IMR-90 (cell line): Measurements from ENCODE around the gene LPXN. TPM values are rescaled to one million over a fixed set of nuclear protein-coding genes. Genes with fewer than 3 reads are reported as not detected.

ENCODE experiments used
- ATAC-seq: fragments of 200-7000 bp; cut with Tn5 transposase; 2 replicates; pipeline ENCODE4 v1.9.1; 2020; ENCODE audit warnings: low read depth, mild to moderate bottlenecking, moderate library complexity
- BruUV-seq: library from RNA; stranded (reverse); fragments of 400-500 nt; replicated peaks from 2 replicates; lab custom pipeline; 2021; lab: Mats Ljungman, UMichigan
- CTCF ChIA-PET: fragments of 300-600 bp; formaldehyde crosslinking; extraction: SDS; loops from one replicate; lab custom pipeline; 2021; ENCODE audit warnings: antibody characterized with exemption; lab: Yijun Ruan, JAX
- POLR2A ChIA-PET: fragments of 300-600 bp; sonication (Branson Sonifier 250); formaldehyde crosslinking; loops from one replicate; lab custom pipeline; 2022; ENCODE audit warnings: antibody characterized with exemption; ENCODE audit not compliant: unreplicated experiment; lab: Charles Lee
- DNase-seq: peaks from one replicate; pipeline ENCODE4 v3.0.0; 2013
- H2AFZ ChIP-seq: replicated peaks from 2 replicates; pipeline ENCODE3; 2013; ENCODE audit warnings: low read length, mild to moderate bottlenecking; ENCODE audit not compliant: poor library complexity
- H2AK5ac ChIP-seq: 2 replicates; pipeline ENCODE4 v1.6.1; 2013; ENCODE audit warnings: low read depth, low read length, inconsistent platforms
- H2AK9ac ChIP-seq: replicated peaks from 2 replicates; pipeline ENCODE3; 2013; ENCODE audit warnings: mild to moderate bottlenecking, low read depth, low read length, moderate library complexity; ENCODE audit not compliant: poor library complexity
- H2BK120ac ChIP-seq: 2 replicates; pipeline ENCODE4 v1.6.1; 2013; ENCODE audit warnings: low read depth, low read length, inconsistent platforms
- H2BK15ac ChIP-seq: 3 replicates; pipeline ENCODE4 v1.6.1; 2013; ENCODE audit warnings: low read depth, low read length, inconsistent platforms
- H2BK20ac ChIP-seq: 2 replicates; pipeline ENCODE4 v1.6.1; 2013; ENCODE audit warnings: low read depth, mild to moderate bottlenecking, inconsistent platforms, low read length, moderate library complexity
- H2BK5ac ChIP-seq: 2 replicates; pipeline ENCODE4 v1.6.1; 2013; ENCODE audit warnings: mild to moderate bottlenecking, low read depth, low read length, inconsistent platforms; ENCODE audit not compliant: poor library complexity, severe bottlenecking
- H3K14ac ChIP-seq: replicated peaks from 2 replicates; pipeline ENCODE4 v1.6.1; 2013; ENCODE audit warnings: low read depth, low read length, inconsistent platforms
- H3K18ac ChIP-seq: 2 replicates; pipeline ENCODE4 v1.6.1; 2013; ENCODE audit warnings: low read depth, low read length, control low read depth
- H3K23ac ChIP-seq: 2 replicates; pipeline ENCODE4 v1.6.1; 2013; ENCODE audit warnings: low read depth, low read length, inconsistent platforms
- H3K27ac ChIP-seq: 2 replicates; pipeline ENCODE4 v1.5.1; 2013; ENCODE audit warnings: mild to moderate bottlenecking, control low read depth, low read length; ENCODE audit not compliant: insufficient read depth
- H3K27me3 ChIP-seq: 2 replicates; pipeline ENCODE4 v1.6.1; 2013; ENCODE audit warnings: low read length; ENCODE audit not compliant: control insufficient read depth, insufficient read depth
- H3K36me3 ChIP-seq: 2 replicates; pipeline ENCODE4 v1.6.1; 2013; ENCODE audit warnings: low read length, mixed read lengths; ENCODE audit not compliant: control insufficient read depth, insufficient read depth
- H3K4ac ChIP-seq: 2 replicates; pipeline ENCODE4 v1.6.1; 2013; ENCODE audit warnings: low read depth, low read length, inconsistent platforms
- H3K4me1 ChIP-seq: 2 replicates; pipeline ENCODE4 v1.6.1; 2013; ENCODE audit warnings: low read length, mixed read lengths; ENCODE audit not compliant: control insufficient read depth, insufficient read depth
- H3K4me2 ChIP-seq: 2 replicates; pipeline ENCODE4 v1.6.1; 2013; ENCODE audit warnings: low read depth, mild to moderate bottlenecking, control low read depth, low read length, moderate library complexity
- H3K4me3 ChIP-seq: 2 replicates; pipeline ENCODE4 v1.5.1; 2013; ENCODE audit warnings: low read depth, mild to moderate bottlenecking, control low read depth, low read length, moderate library complexity; ENCODE audit not compliant: insufficient read depth
- H3K56ac ChIP-seq: 2 replicates; pipeline ENCODE4 v1.6.1; 2013; ENCODE audit warnings: low read length, inconsistent platforms; ENCODE audit not compliant: insufficient read depth; ENCODE audit errors: extremely low read depth
- H3K79me1 ChIP-seq, 2 experiments: 2 replicates each; pipeline ENCODE4 v1.6.1; 2013; ENCODE audit warnings: low read length in 2 of 2, inconsistent platforms in 1 of 2, low read depth in 1 of 2
- H3K9ac ChIP-seq: 2 replicates; pipeline ENCODE4 v1.6.1; 2013; ENCODE audit warnings: low read depth, low read length, control low read depth
- H3K9me1 ChIP-seq: 2 replicates; pipeline ENCODE4 v1.6.1; 2013; ENCODE audit warnings: low read length, inconsistent platforms; ENCODE audit not compliant: insufficient read depth
- H3K9me3 ChIP-seq: 2 replicates; pipeline ENCODE4 v1.6.1; 2013; ENCODE audit warnings: low read length; ENCODE audit not compliant: control insufficient read depth, insufficient read depth
- H4K20me1 ChIP-seq: 2 replicates; pipeline ENCODE4 v1.6.1; 2013; ENCODE audit warnings: low read length, inconsistent platforms; ENCODE audit not compliant: insufficient read depth
- H4K5ac ChIP-seq: 2 replicates; pipeline ENCODE4 v1.6.1; 2013; ENCODE audit warnings: mild to moderate bottlenecking, low read depth, low read length, control low read depth
- H4K8ac ChIP-seq, 2 experiments: 2 replicates each; pipeline ENCODE4 v1.6.1; 2013; ENCODE audit warnings: low read depth in 2 of 2, low read length in 2 of 2, control low read depth in 1 of 2, inconsistent platforms in 1 of 2
- H4K91ac ChIP-seq: 2 replicates; pipeline ENCODE4 v1.6.1; 2013; ENCODE audit warnings: low read depth, low read length, inconsistent platforms; ENCODE audit not compliant: insufficient read depth
- BHLHE40 ChIP-seq: fragments of 150-350 bp; IDR thresholded peaks from 2 replicates; pipeline ENCODE4 v1.6.1; 2016; ENCODE audit warnings: mild to moderate bottlenecking, low read depth, low read length
- CEBPB ChIP-seq: IDR thresholded peaks from 2 replicates; pipeline ENCODE4 v1.6.1; 2012; ENCODE audit warnings: low read depth, low read length, improper control_type of control experiment
- CHD1 ChIP-seq: IDR thresholded peaks from 2 replicates; pipeline ENCODE4 v1.6.1; 2012; ENCODE audit warnings: low read depth, low read length, improper control_type of control experiment
- CTCF ChIP-seq: conservative IDR thresholded peaks from 2 replicates; pipeline ENCODE4 v1.5.1; 2012; ENCODE audit warnings: mild to moderate bottlenecking, low read depth, low read length, improper control_type of control experiment
- ELK1 ChIP-seq: fragments of 150-350 bp; IDR thresholded peaks from 2 replicates; pipeline ENCODE4 v1.6.1; 2016; ENCODE audit warnings: low read depth, mild to moderate bottlenecking, low read length, moderate library complexity, borderline replicate concordance
- FOS ChIP-seq: fragments of 150-350 bp; IDR thresholded peaks from 2 replicates; pipeline ENCODE4 v1.6.1; 2016; ENCODE audit warnings: low read depth, low read length
- MAFK ChIP-seq: IDR thresholded peaks from 2 replicates; pipeline ENCODE4 v1.6.1; 2012; ENCODE audit warnings: low read depth, low read length, improper control_type of control experiment
- MAZ ChIP-seq: IDR thresholded peaks from 2 replicates; pipeline ENCODE4 v1.6.1; 2012; ENCODE audit warnings: low read depth, mild to moderate bottlenecking, low read length, improper control_type of control experiment, moderate library complexity, borderline replicate concordance
- MXI1 ChIP-seq: IDR thresholded peaks from 2 replicates; pipeline ENCODE4 v1.6.1; 2012; ENCODE audit warnings: low read depth, mild to moderate bottlenecking, low read length, moderate library complexity, borderline replicate concordance
- NFE2L2 ChIP-seq: fragments of 150-350 bp; IDR thresholded peaks from 2 replicates; pipeline ENCODE4 v1.6.1; 2016; ENCODE audit warnings: low read depth, mild to moderate bottlenecking, low read length
- POLR2A ChIP-seq: IDR thresholded peaks from 2 replicates; pipeline ENCODE4 v1.6.1; 2012; ENCODE audit warnings: mild to moderate bottlenecking, low read depth, low read length
- RAD21 ChIP-seq: IDR thresholded peaks from 2 replicates; pipeline ENCODE4 v1.6.1; 2012; ENCODE audit warnings: low read length, improper control_type of control experiment
- RCOR1 ChIP-seq: IDR thresholded peaks from 2 replicates; pipeline ENCODE4 v1.6.1; 2012; ENCODE audit warnings: mild to moderate bottlenecking, low read length, improper control_type of control experiment; ENCODE audit not compliant: insufficient replicate concordance
- RFX5 ChIP-seq: IDR thresholded peaks from 2 replicates; pipeline ENCODE4 v1.8.0; 2012; ENCODE audit warnings: low read depth, mild to moderate bottlenecking, low read length, moderate library complexity
- SMC3 ChIP-seq: fragments of 150-350 bp; IDR thresholded peaks from 2 replicates; pipeline ENCODE4 v1.6.1; 2016; ENCODE audit warnings: low read depth, mild to moderate bottlenecking, antibody characterized with exemption, low read length, moderate library complexity
- USF2 ChIP-seq: fragments of 150-350 bp; IDR thresholded peaks from 2 replicates; pipeline ENCODE4 v1.6.1; 2017; ENCODE audit warnings: mild to moderate bottlenecking, antibody characterized with exemption, low read length, low read depth
- WGBS, 2 experiments: methylation state at CpG; one replicate each; pipeline versions ENCODE4 v1.1.5 to v1.1.7; 2013; ENCODE audit warnings: missing lambda C conversion rate in 2 of 2; ENCODE audit not compliant: insufficient read length in 1 of 2; ENCODE audit errors: extremely low coverage in 2 of 2; 5-methylcytosine and 5-hydroxymethylcytosine counted together
- dilution Hi-C: fragments of 300-500 bp; cut with HindIII; formaldehyde crosslinking; loops from one replicate; pipeline ENCODE4 v1.14.3; 2018; ENCODE audit warnings: low sequenced_read_pairs; ENCODE audit not compliant: unreplicated experiment
- in situ Hi-C: fragments of 300-500 bp; cut with MboI; formaldehyde crosslinking; loops from 3 replicates; pipeline ENCODE4 v1.14.3; 2019; ENCODE audit warnings: low sequenced_read_pairs, inconsistent platforms, mixed read lengths
- intact Hi-C: fragments of 100-400 bp; cut with micrococcal nuclease; formaldehyde crosslinking; loops from 2 replicates; pipeline ENCODE4 v1.10.0; 2022
- polyA plus RNA-seq, 3 experiments: library from polyadenylated mRNA; depleted of rRNA; stranded (reverse); fragments of >200 nt; gene quantifications; 2 replicates each; pipeline ENCODE4 v1.2.3, GENCODE V29; 2012; ENCODE audit warnings: low replicate concordance in 1 of 3
- total RNA-seq: library from RNA; depleted of rRNA; stranded (reverse); fragments of >200 nt; gene quantifications from 2 replicates; pipeline ENCODE4 v1.2.3, GENCODE V29; 2012

The LPXN gene
- total and polyA plus RNA-seq, 2 of the 4 experiments (the other 2 are of a cell fraction) = 13.4 to 15.7 TPM

- Histone ChIP-seq H3K9me3 (no peaks in the 10 kb centered on the region), H4K20me1 (no peaks in the 10 kb centered on the region), H2AFZ (peak overlapping the region; percentile 28), H2AK5ac (no peak overlapping the region), H2BK20ac (no peak overlapping the region), H3K27me3 (no peaks in the 10 kb centered on the region), H2BK120ac (no peak overlapping the region), H3K4me2 (no peak overlapping the region), H3K9ac (no peak overlapping the region), H3K79me1 (no peaks in the 10 kb centered on the region), H4K5ac (no peak overlapping the region), H3K4me3 (no peak overlapping the region), H3K23ac (no peak overlapping the region), H3K56ac (no peak overlapping the region), H3K4me1 (peaks cover 2% of the 10 kb centered on the region; the same call in 1 of the 2 replicates), H2BK15ac (no peak overlapping the region), H3K18ac (no peak overlapping the region), H3K14ac (no peak overlapping the region), H4K91ac (no peak overlapping the region), H3K36me3 (peaks cover 5% of the 10 kb centered on the region), H3K9me1 (no peaks in the 10 kb centered on the region; the same call in 1 of the 2 replicates), H2BK5ac (no peak overlapping the region), H2AK9ac (no peak overlapping the region), H4K8ac (no peak overlapping the region), H3K27ac (no peak overlapping the region), H3K4ac (no peak overlapping the region)
- DNase-seq (no peak), ATAC-seq (no peak)
- no peak for TF ChIP-seq MAFK
- no peak for TF ChIP-seq NFE2L2
- TF ChIP-seq RFX5 = no peak
- no peak for TF ChIP-seq CTCF
- no peak for TF ChIP-seq USF2
- TF ChIP-seq CHD1 = no peak
- TF ChIP-seq MAZ = no peak
- TF ChIP-seq FOS = no peak
- no peak for TF ChIP-seq SMC3
- TF ChIP-seq BHLHE40 = no peak
- no peak for TF ChIP-seq RCOR1
- TF ChIP-seq MXI1 = no peak
- no peak for TF ChIP-seq ELK1
- no peak for TF ChIP-seq CEBPB
- no peak for TF ChIP-seq RAD21
- no peak for TF ChIP-seq POLR2A
- in situ Hi-C loops = no loop called here
- ChIA-PET POLR2A (no interaction called here), CTCF (interaction anchor here (1.0 kb wide), 1 partner anchor 10 kb away, joined by 4 read pairs; no protein-coding TSS in a partner anchor)
- dilution Hi-C loops = no loop called here
- no TSS peak for BruUV-seq
- intact Hi-C loops = loop anchor here (10.0 kb wide), 1 partner anchor 1183 kb away; no protein-coding TSS in a partner anchor
- 100% methylated on average over 3 of the region's 6 CpGs; no CpG with 5 or more reads in 1 of the 2 experiments for WGBS, 2 experiments
These were observed 48.2 kb downstream of the LPXN start for GRCh38 chr11:58527429-58527828.
